Thymus (tissue), 14 donors: ENCODE measurements around the gene CFAP47. TPM values are rescaled to one million over a fixed set of nuclear protein-coding genes. Genes with fewer than 3 reads are reported as not detected.
"Not testable (repeated sequence)": the region's sequence is repeated elsewhere in the genome, so short reads cannot be mapped to it uniquely, and the experiment has no call there.

Experiments used
- DNase-seq, 9 donors: peaks; one replicate each; pipeline ENCODE4 v3.0.0-alpha.2; 2013; ENCODE audit warnings: low spot score in 9 of 9, low read depth in 6 of 9, missing footprints in 1 of 9
- H3K27ac ChIP-seq, 2 donors: one replicate each; pipeline ENCODE4 v1.5.1; 2013; ENCODE audit warnings: control low read depth in 1 of 2, low read depth in 1 of 2, low read length in 1 of 2, mild to moderate bottlenecking in 1 of 2, moderate library complexity in 1 of 2
- H3K27me3 ChIP-seq, 2 donors: one replicate each; pipeline ENCODE4 v1.5.1; 2013; ENCODE audit warnings: low read length in 1 of 2; ENCODE audit not compliant: control insufficient read depth in 2 of 2, insufficient read depth in 1 of 2
- H3K36me3 ChIP-seq, 2 donors: one replicate each; pipeline ENCODE4 v1.5.1; 2013; ENCODE audit warnings: low read length in 1 of 2, mild to moderate bottlenecking in 1 of 2, moderate library complexity in 1 of 2; ENCODE audit not compliant: control insufficient read depth in 2 of 2, insufficient read depth in 2 of 2
- H3K4me1 ChIP-seq, 2 donors: one replicate each; pipeline ENCODE4 v1.5.1; 2013; ENCODE audit warnings: low read length in 2 of 2; ENCODE audit not compliant: control insufficient read depth in 2 of 2, insufficient read depth in 2 of 2
- H3K4me3 ChIP-seq, 2 donors: one replicate each; pipeline ENCODE4 v1.5.1; 2013; ENCODE audit warnings: low read length in 2 of 2, control low read depth in 1 of 2, mild to moderate bottlenecking in 1 of 2
- H3K9me3 ChIP-seq, 2 donors: one replicate each; pipeline ENCODE4 v1.5.1; 2013; ENCODE audit warnings: low read length in 1 of 2, mild to moderate bottlenecking in 1 of 2; ENCODE audit not compliant: control insufficient read depth in 2 of 2, insufficient read depth in 1 of 2
- WGBS: extraction: QIAGEN DNeasy Blood & Tissue Kit; methylation state at CpG from one replicate; pipeline ENCODE4 v1.1.7; 2013; 5-methylcytosine and 5-hydroxymethylcytosine counted together
- long read RNA-seq, 10 donors: transcript quantifications; one replicate each; lab custom pipeline, GENCODE V29; 2026
- polyA plus RNA-seq: library from polyadenylated mRNA; stranded (reverse); fragments of 200-250 nt; gene quantifications from one replicate; pipeline ENCODE4 v1.2.3, GENCODE V29; 2013
- total RNA-seq: library from RNA; stranded (reverse); fragments of 120-200 nt; gene quantifications from one replicate; pipeline ENCODE4 v1.2.4, GENCODE V29; 2013
- donor health status: healthy.

Gene CFAP47, protein sequence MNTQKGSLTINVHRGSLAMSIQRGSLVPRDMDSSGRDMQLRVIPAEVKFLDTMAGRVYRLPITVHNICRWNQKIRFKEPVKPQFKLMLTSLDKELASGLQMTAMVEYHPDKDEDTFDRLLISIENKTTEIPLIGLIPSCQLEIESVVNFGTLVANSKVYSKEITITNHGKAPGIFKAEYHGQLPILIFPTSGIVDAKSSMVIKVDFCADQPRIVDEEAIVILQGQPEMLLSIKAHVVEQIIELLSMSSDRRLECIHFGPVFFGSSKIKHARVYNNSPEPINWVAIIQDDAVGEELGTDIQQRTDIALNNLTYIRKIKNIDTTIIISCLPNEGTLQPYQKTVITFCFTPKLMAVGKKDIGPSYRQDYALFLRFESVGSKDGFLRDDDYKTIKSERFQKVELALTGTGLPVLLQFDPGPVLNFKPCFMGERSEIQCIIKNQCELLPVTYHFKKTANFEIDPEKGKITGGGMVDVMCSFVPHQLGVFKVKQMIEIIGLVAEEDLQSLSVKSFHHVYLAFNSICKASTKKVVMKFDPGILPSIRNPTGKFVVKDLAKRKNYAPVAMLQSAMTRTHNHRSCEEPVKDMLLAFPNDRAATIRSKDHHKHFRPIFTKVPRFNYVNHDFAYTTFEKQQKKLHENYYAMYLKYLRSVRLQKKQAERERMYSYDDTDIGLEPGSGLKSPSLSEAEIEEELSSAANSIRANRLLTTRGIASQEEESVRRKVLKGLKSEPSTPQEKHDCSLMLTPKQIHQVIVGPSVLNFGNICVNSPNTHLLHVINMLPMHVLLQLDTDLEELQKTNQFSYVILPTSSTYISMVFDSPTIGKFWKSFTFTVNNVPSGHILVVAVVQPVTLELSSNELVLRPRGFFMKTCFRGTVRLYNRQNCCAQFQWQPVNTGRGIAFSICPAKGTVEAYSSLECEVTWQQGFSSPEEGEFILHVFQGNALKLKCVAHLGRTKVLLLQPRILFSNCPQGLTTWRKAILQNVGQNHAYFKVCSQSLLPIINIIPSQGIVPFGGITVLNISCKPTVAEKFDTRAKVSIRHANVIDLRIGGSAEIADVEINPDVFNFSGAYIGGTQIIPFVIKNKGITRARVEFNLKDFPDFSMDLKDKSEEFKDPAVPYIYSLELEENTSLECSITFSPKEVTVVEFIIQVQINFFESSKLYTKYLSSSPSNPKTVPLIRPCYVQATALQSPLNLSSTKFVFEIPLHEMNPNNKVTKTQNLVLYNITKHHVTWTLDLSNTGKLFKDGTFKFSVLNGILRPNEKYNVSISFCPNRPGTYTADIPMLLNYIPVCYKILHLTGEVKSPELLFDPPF (N-terminal part only)
- total RNA-seq (0.05 TPM), polyA plus RNA-seq (0.05 TPM)
- long read RNA-seq, donor 1 = 0 reads
- long read RNA-seq, donor 2 = 0 reads
- long read RNA-seq, donor 3 = 0 reads
- long read RNA-seq, donor 4 = 0 reads
- long read RNA-seq, donor 5 = 0 reads
- long read RNA-seq, donor 6 = 0 reads
- long read RNA-seq, donor 7 = 0 reads
- long read RNA-seq, donor 8 = 0 reads
- long read RNA-seq, donor 9 = 0 reads
- long read RNA-seq, donor 10 = 0 reads

DNA sequence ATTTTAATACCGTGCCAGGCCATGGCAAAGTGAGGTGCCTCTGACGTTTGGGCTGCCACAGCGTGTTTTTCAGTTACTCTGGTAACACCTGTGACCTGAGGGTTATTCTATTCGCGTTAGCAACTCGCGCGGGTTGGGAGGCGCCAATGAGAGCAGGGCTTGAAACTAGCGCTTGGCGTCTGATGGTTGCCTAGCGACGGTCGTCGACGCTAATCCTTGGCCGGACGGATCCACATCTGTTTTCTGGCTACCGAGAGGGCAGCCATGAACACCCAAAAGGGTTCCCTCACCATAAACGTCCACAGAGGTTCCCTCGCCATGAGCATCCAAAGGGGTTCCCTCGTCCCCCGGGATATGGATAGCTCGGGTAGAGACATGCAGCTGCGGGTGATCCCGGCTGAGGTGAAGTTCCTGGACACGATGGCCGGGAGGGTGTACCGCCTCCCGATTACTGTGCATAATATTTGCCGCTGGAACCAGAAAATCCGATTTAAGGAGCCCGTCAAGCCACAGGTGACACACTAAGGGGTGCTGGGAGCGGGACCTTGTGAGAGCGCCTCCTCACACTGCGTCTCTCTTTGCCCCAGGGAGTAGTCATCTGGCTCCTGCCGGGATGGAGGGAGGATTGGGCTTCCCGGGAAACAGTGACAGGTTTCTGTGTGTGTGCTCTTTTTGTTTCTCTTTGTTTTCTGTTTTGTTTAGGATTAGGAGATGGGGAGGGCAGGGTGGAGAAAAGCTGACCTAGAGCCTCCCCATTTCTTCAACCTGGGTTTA lies at the start of gene CFAP47:
Gene CFAP47 (plus strand): TSS at position 199 of the 774 bp plus-strand sequence. CDS start 66 bp downstream, at position 265.
- H3K27me3 ChIP-seq = peaks cover 0 to 4% of the 10 kb centered on the region in 2 donors
- no peaks in the 10 kb centered on the region for H3K36me3 ChIP-seq
- no peaks in the 10 kb centered on the region for H3K9me3 ChIP-seq
- DNase-seq = peak in 5 of 9 donors; percentile 1 to 28 (median 9)
- no peaks in the 10 kb centered on the region for H3K4me1 ChIP-seq
- WGBS = 5% methylated on average over 38 of the region's 38 CpGs
- no peak within 1 kb of the TSS for H3K4me3 ChIP-seq
- H3K27ac ChIP-seq = no peak within 1 kb of the TSS

- no peaks in the 10 kb centered on the region for H3K9me3 ChIP-seq
- no peaks in the 10 kb centered on the region for H3K4me1 ChIP-seq
- no peak for DNase-seq
- 63% methylated on average over 2 of the region's 2 CpGs for WGBS
- no peak overlapping the region for H3K4me3 ChIP-seq
- H3K27ac ChIP-seq = no peak overlapping the region
- H3K27me3 ChIP-seq = no peaks in the 10 kb centered on the region
- H3K36me3 ChIP-seq = no peaks in the 10 kb centered on the region
Observed at GRCh38 chrX:35880601-35881000, 38.9 kb upstream of the CFAP47 start.

- Histone ChIP-seq H3K4me1 (no peaks in the 10 kb centered on the region), H3K27me3 (no peaks in the 10 kb centered on the region), H3K36me3 (no peaks in the 10 kb centered on the region), H3K27ac (no peak overlapping the region), H3K4me3 (no peak overlapping the region), H3K9me3 (no peaks in the 10 kb centered on the region)
- no peak for DNase-seq
Observed at GRCh38 chrX:35886135-35886534, 33.4 kb upstream of the CFAP47 start.

DNA sequence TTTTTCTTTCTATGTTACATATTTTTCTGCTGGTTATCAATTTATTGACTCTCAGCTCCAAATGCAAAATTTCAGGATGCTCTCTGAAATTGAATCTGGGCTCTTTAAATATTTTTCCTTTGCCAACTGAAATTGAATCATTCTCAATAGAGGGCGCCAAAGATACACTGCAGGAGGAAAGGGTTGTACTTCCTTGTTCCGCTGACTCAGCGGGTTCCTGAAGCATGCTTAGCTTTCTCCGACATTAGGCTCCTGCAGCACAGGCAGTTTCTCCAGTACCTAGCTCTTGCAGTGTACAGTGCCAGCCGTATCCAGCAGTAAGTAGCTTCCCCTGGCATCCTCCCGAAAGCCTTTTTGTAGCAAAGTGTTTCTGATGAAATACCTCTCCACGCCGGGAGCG lies 28.8 kb upstream of the CFAP47 start:
- peak; percentile 4 to 67 (median 15) for DNase-seq
- 68% methylated on average over 9 of the region's 9 CpGs for WGBS
- no peak overlapping the region for H3K27ac ChIP-seq
- no peaks in the 10 kb centered on the region for H3K4me1 ChIP-seq
- H3K27me3 ChIP-seq = no peaks in the 10 kb centered on the region
- H3K9me3 ChIP-seq = no peaks in the 10 kb centered on the region
- H3K36me3 ChIP-seq = no peaks in the 10 kb centered on the region
- no peak overlapping the region for H3K4me3 ChIP-seq

GRCh38 chrX:35986816-35987215 lies 67.3 kb downstream of the CFAP47 start:
- H3K27me3 ChIP-seq, H3K36me3 ChIP-seq, H3K27ac ChIP-seq, H3K4me3 ChIP-seq, DNase-seq, H3K9me3 ChIP-seq, H3K4me1 ChIP-seq: not testable (repeated sequence)
- WGBS = 93% methylated on average over 6 of the region's 6 CpGs

GRCh38 chrX:36007207-36007606 lies 87.7 kb downstream of the CFAP47 start:
- H3K4me3 ChIP-seq = no peak overlapping the region
- no peaks in the 10 kb centered on the region for H3K9me3 ChIP-seq
- no peak overlapping the region for H3K27ac ChIP-seq
- H3K36me3 ChIP-seq = no peaks in the 10 kb centered on the region
- DNase-seq = no peak
- no peaks in the 10 kb centered on the region for H3K27me3 ChIP-seq
- no peaks in the 10 kb centered on the region for H3K4me1 ChIP-seq
- 87% methylated on average over 5 of the region's 5 CpGs for WGBS

GRCh38 chrX:36019125-36019524 lies 99.6 kb downstream of the CFAP47 start:
- Histone ChIP-seq H3K9me3 (no peaks in the 10 kb centered on the region), H3K4me3 (no peak overlapping the region), H3K27ac (no peak overlapping the region), H3K36me3 (no peaks in the 10 kb centered on the region), H3K27me3 (no peaks in the 10 kb centered on the region), H3K4me1 (no peaks in the 10 kb centered on the region)
- WGBS = 87% methylated on average over 7 of the region's 7 CpGs
- DNase-seq = no peak

DNA sequence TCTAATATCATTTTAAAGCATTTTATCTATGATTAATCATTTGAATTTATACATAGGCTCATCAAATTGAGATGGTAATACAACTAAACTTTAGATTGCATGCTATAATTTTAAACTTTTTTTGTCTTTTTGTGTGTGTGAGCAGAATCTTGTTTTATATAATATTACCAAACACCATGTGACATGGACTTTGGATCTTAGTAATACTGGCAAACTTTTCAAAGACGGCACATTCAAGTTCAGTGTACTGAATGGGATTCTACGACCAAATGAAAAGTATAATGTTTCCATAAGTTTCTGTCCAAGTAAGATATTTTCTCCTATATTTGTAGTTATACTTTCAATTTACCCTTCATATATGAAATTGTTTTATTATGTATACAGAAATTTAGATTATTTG lies 116.0 kb downstream of the CFAP47 start:
- no peak for DNase-seq
- Histone ChIP-seq H3K4me1 (no peaks in the 10 kb centered on the region), H3K36me3 (no peaks in the 10 kb centered on the region), H3K9me3 (no peaks in the 10 kb centered on the region), H3K27ac (no peak overlapping the region), H3K4me3 (no peak overlapping the region), H3K27me3 (no peaks in the 10 kb centered on the region)
- 96% methylated on average over 2 of the region's 2 CpGs for WGBS
